T-cell (primary cell): Measurements from ENCODE around the gene CD22. TPM values are rescaled to one million over a fixed set of nuclear protein-coding genes. Genes with fewer than 3 reads are reported as not detected.

Source experiments
- ATAC-seq, 4 experiments: fragments of 200-7000 bp in 3 of 4; fragments of 150-1000 bp in 1 of 4; cut with Tn5 transposase; replicated peaks in 1 of 4; 1 replicate in 3 of 4; 2 replicates in 1 of 4; pipeline ENCODE4 v1.10.0; 2021; ENCODE audit warnings: moderate library complexity in 3 of 4, mild to moderate bottlenecking in 2 of 4, moderate number of reproducible peaks in 1 of 4
- CTCF ChIA-PET, 2 donors: fragments of 300-600 bp; sonication (Branson Sonifier 250); formaldehyde crosslinking; loops; one replicate each; lab custom pipeline; 2022; ENCODE audit warnings: antibody characterized with exemption in 2 of 2; lab: Charles Lee
- POLR2A ChIA-PET, 2 donors: fragments of 300-600 bp; sonication (Branson Sonifier 250); formaldehyde crosslinking; loops; one replicate each; lab custom pipeline; 2022; ENCODE audit warnings: antibody characterized with exemption in 2 of 2; lab: Charles Lee
- DNase-seq, 35 experiments: peaks; one replicate each; pipeline versions ENCODE4 v3.0.0 to v3.0.0-alpha.2; 2013 to 2023
- H3K27ac ChIP-seq: one replicate; pipeline ENCODE4 v1.5.1; 2013; ENCODE audit warnings: low read length
- H3K27me3 ChIP-seq, 2 experiments: replicated peaks in 1 of 2; 1 replicate in 1 of 2; 2 replicates in 1 of 2; pipeline versions ENCODE4 v1.6.1 to v1.7.0; 2013; ENCODE audit warnings: low read length in 1 of 2, mixed read lengths in 1 of 2; ENCODE audit not compliant: control insufficient read depth in 2 of 2, insufficient read depth in 2 of 2; ENCODE audit errors: extremely low read depth in 1 of 2
- H3K36me3 ChIP-seq, 2 donors: 1 replicate in 1 of 2; 2 replicates in 1 of 2; pipeline versions ENCODE4 v1.6.1 to v1.7.0; 2013; ENCODE audit warnings: low read length in 1 of 2; ENCODE audit not compliant: control insufficient read depth in 2 of 2, insufficient read depth in 1 of 2; ENCODE audit errors: extremely low read depth in 1 of 2
- H3K4me1 ChIP-seq, 2 experiments: 1 replicate in 1 of 2; 2 replicates in 1 of 2; pipeline versions ENCODE4 v1.6.1 to v1.7.0; 2013; ENCODE audit warnings: low read length in 2 of 2, mixed read lengths in 1 of 2; ENCODE audit not compliant: insufficient read depth in 2 of 2, control insufficient read depth in 1 of 2; ENCODE audit errors: extremely low read depth in 1 of 2
- H3K4me3 ChIP-seq, 2 donors: 1 replicate in 1 of 2; 2 replicates in 1 of 2; pipeline versions ENCODE4 v1.5.1 to v1.7.0; 2013; ENCODE audit warnings: mild to moderate bottlenecking in 2 of 2, low read length in 1 of 2, moderate library complexity in 1 of 2; ENCODE audit not compliant: control insufficient read depth in 1 of 2; ENCODE audit errors: extremely low read depth in 1 of 2
- H3K9me3 ChIP-seq: 2 replicates; pipeline ENCODE4 v1.7.0; 2013
- H3K27ac Mint-ChIP-seq, 2 donors: one replicate each; pipeline ENCODE4 v1.8.0; 2020 to 2021; ENCODE audit warnings: mild to moderate bottlenecking in 2 of 2, mixed read lengths in 2 of 2
- H3K27me3 Mint-ChIP-seq, 2 donors: one replicate each; pipeline ENCODE4 v1.8.0; 2021 to 2022; ENCODE audit warnings: mixed read lengths in 2 of 2
- H3K36me3 Mint-ChIP-seq: one replicate; pipeline ENCODE4 v1.8.0; 2021; ENCODE audit warnings: mixed read lengths
- H3K4me1 Mint-ChIP-seq, 3 donors: one replicate each; pipeline ENCODE4 v1.8.0; 2020 to 2022; ENCODE audit warnings: mixed read lengths in 3 of 3, mild to moderate bottlenecking in 1 of 3
- H3K4me3 Mint-ChIP-seq, 3 donors: one replicate each; pipeline ENCODE4 v1.8.0; 2020 to 2022; ENCODE audit warnings: mild to moderate bottlenecking in 3 of 3, mixed read lengths in 3 of 3, moderate library complexity in 3 of 3
- H3K9me3 Mint-ChIP-seq, 3 donors: one replicate each; pipeline ENCODE4 v1.8.0; 2020 to 2022; ENCODE audit warnings: mixed read lengths in 3 of 3
- WGBS: methylation state at CpG from one replicate; pipeline ENCODE4 v1.1.5; 2013; ENCODE audit warnings: missing lambda C conversion rate; ENCODE audit not compliant: insufficient coverage; 5-methylcytosine and 5-hydroxymethylcytosine counted together
- total RNA-seq, 35 experiments: library from RNA in 6 of 35; stranded (reverse) in 6 of 35; fragments of 120-200 nt in 1 of 35; gene quantifications; one replicate each; pipeline versions ENCODE4 v1.2.1 to v1.2.4 and lab custom pipeline; 2013 to 2026

CD22 gene
- total RNA-seq, 5 donors from 2014 or later (not counting 1 experiment from before 2014, with no cell fraction given), result 6.6 to 25.7 (median 8.7) TPM

DNA sequence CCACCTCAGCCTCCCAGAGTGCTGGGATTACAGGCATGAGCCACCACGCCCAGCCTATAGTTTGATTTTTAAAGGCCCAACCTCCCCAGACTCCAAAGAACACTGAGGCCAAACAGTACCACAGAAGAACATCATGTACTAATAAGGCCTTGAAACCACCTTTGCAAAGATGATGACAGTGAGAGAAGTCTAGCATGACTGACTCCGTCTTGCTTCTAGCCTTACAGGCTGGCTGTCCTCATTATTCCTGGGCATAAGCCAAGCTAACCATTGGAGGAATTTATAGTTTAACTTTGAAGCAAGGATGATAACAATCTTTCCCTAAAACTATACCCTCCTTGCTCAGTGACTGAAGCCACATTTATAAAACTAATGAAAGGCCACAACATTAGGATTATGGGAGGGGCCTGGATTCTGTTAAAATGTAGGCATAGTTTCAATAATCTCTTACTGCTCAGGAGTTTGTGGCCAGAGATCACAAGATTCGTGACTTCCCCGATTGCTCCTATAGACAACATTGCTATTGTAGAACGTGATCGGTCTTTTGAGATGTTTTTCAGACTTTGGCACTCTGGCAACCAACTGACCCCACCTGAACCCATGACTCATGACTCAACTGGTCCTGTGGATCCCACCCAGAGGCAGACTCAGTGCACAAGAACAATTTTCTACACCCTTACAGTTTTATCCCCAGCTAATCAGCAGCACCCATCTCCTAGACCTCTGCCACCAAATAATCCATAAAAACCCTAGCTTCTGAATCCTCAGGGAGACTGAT lies 59.5 kb downstream of the CD22 start:
- WGBS, result 86% methylated on average over 4 of the region's 6 CpGs
- Histone ChIP-seq H3K36me3 (no peaks in the 10 kb centered on the region), H3K9me3 (no peaks in the 10 kb centered on the region), H3K27me3 (peaks cover 0 to 5% of the 10 kb centered on the region in 2 experiments), H3K27ac (no peak overlapping the region), H3K4me3 (no peak overlapping the region), H3K4me1 (no peaks in the 10 kb centered on the region)
- Mint-ChIP-seq H3K9me3 (peaks cover 3 to 10% (median 5%) of the 10 kb centered on the region in 3 donors), H3K36me3 (peaks cover 3% of the 10 kb centered on the region), H3K27ac (no peak overlapping the region), H3K4me1 (no peaks in the 10 kb centered on the region), H3K4me3 (no peak overlapping the region), H3K27me3 (peaks cover 2 to 4% of the 10 kb centered on the region in 2 donors)
- POLR2A ChIA-PET, result no interaction called here
- CTCF ChIA-PET, result no interaction called here
- no peak for DNase-seq
- ATAC-seq, result no peak

DNA sequence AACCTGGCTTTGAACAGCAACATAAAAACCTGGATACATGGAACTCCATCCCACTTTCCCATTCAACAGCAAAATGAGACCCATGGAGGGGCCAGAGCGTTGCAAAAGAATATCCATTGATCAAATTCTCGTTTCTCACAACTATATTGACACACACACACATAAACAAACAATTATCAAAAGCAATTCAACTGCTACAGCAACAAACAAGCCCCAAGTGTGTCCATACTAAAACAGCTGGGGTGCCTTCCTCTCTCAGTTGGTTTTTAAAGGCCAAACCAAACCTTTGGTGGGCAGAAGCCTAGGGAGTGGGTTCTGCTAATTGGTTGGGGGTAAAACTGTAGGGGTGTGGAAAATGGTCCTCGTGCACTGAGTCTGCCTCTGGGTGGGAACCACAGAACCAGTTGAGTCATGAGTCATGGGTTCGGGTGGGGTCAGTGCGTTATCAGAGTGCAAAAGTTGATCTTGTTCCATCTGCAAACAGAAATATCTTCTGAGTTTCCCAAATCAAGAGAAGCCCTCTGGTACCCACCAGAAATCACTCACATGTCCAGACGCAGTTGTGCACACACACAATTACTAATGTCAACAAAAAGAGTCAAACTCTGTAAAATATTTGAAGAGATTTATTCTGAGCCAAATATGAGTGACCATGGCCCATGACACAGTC lies 60.3 kb downstream of the CD22 start:
- Mint-ChIP-seq H3K4me3 (no peak overlapping the region), H3K36me3 (peaks cover 3% of the 10 kb centered on the region), H3K27me3 (peaks cover 2 to 4% of the 10 kb centered on the region in 2 donors), H3K9me3 (peaks cover 3 to 10% (median 5%) of the 10 kb centered on the region in 3 donors), H3K27ac (no peak overlapping the region), H3K4me1 (no peaks in the 10 kb centered on the region)
- DNase-seq (no peak), ATAC-seq (no peak)
- POLR2A ChIA-PET, result no interaction called here
- Histone ChIP-seq H3K9me3 (no peaks in the 10 kb centered on the region), H3K4me1 (no peaks in the 10 kb centered on the region), H3K4me3 (no peak overlapping the region), H3K27ac (no peak overlapping the region), H3K27me3 (peaks cover 0 to 5% of the 10 kb centered on the region in 2 experiments), H3K36me3 (no peaks in the 10 kb centered on the region)
- CTCF ChIA-PET, result no interaction called here
- WGBS, result 61% methylated on average over 4 of the region's 6 CpGs

GRCh38 chr19:35392742-35393715 lies 64.0 kb downstream of the CD22 start:
- no peaks in the 10 kb centered on the region for H3K4me1 Mint-ChIP-seq
- CTCF ChIA-PET, result no interaction called here
- no peaks in the 10 kb centered on the region for H3K27me3 Mint-ChIP-seq
- DNase-seq (no peak), ATAC-seq (no peak)
- no peaks in the 10 kb centered on the region for H3K4me1 ChIP-seq
- no peaks in the 10 kb centered on the region for H3K36me3 Mint-ChIP-seq
- WGBS, result 53% methylated on average over 5 of the region's 5 CpGs
- H3K9me3 ChIP-seq, result no peaks in the 10 kb centered on the region
- H3K27me3 ChIP-seq, result peaks cover 0 to 5% of the 10 kb centered on the region in 2 experiments
- no peak overlapping the region for H3K4me3 Mint-ChIP-seq
- H3K27ac ChIP-seq, result no peak overlapping the region
- no peaks in the 10 kb centered on the region for H3K36me3 ChIP-seq
- POLR2A ChIA-PET, result no interaction called here
- H3K9me3 Mint-ChIP-seq, result no peaks in the 10 kb centered on the region
- no peak overlapping the region for H3K27ac Mint-ChIP-seq
- no peak overlapping the region for H3K4me3 ChIP-seq

- Histone ChIP-seq H3K27ac (no peak overlapping the region), H3K9me3 (no peaks in the 10 kb centered on the region), H3K36me3 (no peaks in the 10 kb centered on the region), H3K4me1 (no peaks in the 10 kb centered on the region), H3K27me3 (peaks cover 0 to 8% of the 10 kb centered on the region in 2 experiments), H3K4me3 (no peak overlapping the region)
- no peak for DNase-seq
- Mint-ChIP-seq H3K36me3 (no peaks in the 10 kb centered on the region), H3K27ac (no peak overlapping the region), H3K4me1 (no peaks in the 10 kb centered on the region), H3K4me3 (no peak overlapping the region), H3K9me3 (no peaks in the 10 kb centered on the region), H3K27me3 (peaks cover 3% of the 10 kb centered on the region in 2 donors)
- ATAC-seq, result no peak
- 77% methylated on average over 8 of the region's 19 CpGs for WGBS
- ChIA-PET CTCF (no interaction called here), POLR2A (no interaction called here)
Observed at GRCh38 chr19:35395382-35396199, 66.6 kb downstream of the CD22 start.

GRCh38 chr19:35396240-35396885 lies 67.4 kb downstream of the CD22 start:
- CTCF ChIA-PET, result no interaction called here
- Mint-ChIP-seq H3K4me1 (no peaks in the 10 kb centered on the region), H3K9me3 (no peaks in the 10 kb centered on the region), H3K4me3 (no peak overlapping the region), H3K27ac (no peak overlapping the region), H3K36me3 (no peaks in the 10 kb centered on the region), H3K27me3 (peaks cover 3% of the 10 kb centered on the region in 2 donors)
- Histone ChIP-seq H3K4me3 (no peak overlapping the region), H3K27ac (no peak overlapping the region), H3K27me3 (peaks cover 0 to 10% of the 10 kb centered on the region in 2 experiments), H3K36me3 (no peaks in the 10 kb centered on the region), H3K9me3 (no peaks in the 10 kb centered on the region), H3K4me1 (no peaks in the 10 kb centered on the region)
- WGBS, result 93% methylated on average over 11 of the region's 14 CpGs
- no peak for DNase-seq
- POLR2A ChIA-PET, result no interaction called here
- no peak for ATAC-seq
